GM23248 (cell line): ENCODE results near the gene FPR2.

Experiments used
- EZH2 ChIP-seq: fragments of 200-600 bp; sonication (generic); IDR thresholded peaks from 2 replicates; pipeline ENCODE4 v1.6.1; 2018; ENCODE audit warnings: antibody characterized with exemption, mild to moderate bottlenecking; ENCODE audit not compliant: insufficient read depth, poor library complexity, severe bottlenecking
- EZH2phosphoT487 ChIP-seq: fragments of 200-600 bp; sonication (generic); IDR thresholded peaks from 2 replicates; pipeline ENCODE4 v1.6.1; 2018; ENCODE audit warnings: antibody characterized with exemption, moderate library complexity, mild to moderate bottlenecking, low read depth; ENCODE audit not compliant: insufficient read depth

DNA sequence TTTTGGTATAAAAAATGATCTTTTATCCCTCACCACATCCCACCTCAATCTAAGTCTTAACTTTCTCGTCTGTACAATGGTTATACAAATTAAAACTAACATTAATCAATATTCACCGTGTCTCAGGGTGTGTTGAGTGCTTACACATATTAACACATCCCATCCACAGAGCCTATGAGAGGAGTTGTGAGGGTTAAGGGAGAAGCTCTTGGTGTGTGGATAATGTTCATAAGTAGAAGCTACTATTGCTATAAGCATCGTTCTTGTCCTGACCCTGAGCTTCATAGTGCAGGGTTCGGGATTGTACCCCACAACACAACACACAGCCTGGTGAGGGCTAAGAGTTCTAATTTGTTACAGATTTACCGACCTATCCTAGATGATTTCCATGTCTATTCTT is 36.5 kb downstream of the FPR2 start:
- TF ChIP-seq EZH2: no peak
- TF ChIP-seq EZH2phosphoT487: no peak
